Ishikawa (cell line): ENCODE data around the gene RND3.

Source experiments
- CEBPB ChIP-seq: IDR thresholded peaks from 2 replicates; pipeline ENCODE4 v1.6.1; 2012
- CREB1 ChIP-seq: IDR thresholded peaks from 2 replicates; pipeline ENCODE4 v1.6.1; 2012; ENCODE audit warnings: low read depth
- EGR1 ChIP-seq: IDR thresholded peaks from 2 replicates; pipeline ENCODE4 v1.6.1; 2012
- EP300 ChIP-seq: IDR thresholded peaks from 2 replicates; pipeline ENCODE4 v1.6.1; 2012; ENCODE audit warnings: borderline replicate concordance
- FOXM1 ChIP-seq: IDR thresholded peaks from 2 replicates; pipeline ENCODE4 v1.6.1; 2012; ENCODE audit warnings: low read depth, borderline replicate concordance
- MAX ChIP-seq: IDR thresholded peaks from 2 replicates; pipeline ENCODE4 v1.6.1; 2012
- NFIC ChIP-seq: IDR thresholded peaks from 2 replicates; pipeline ENCODE4 v1.6.1; 2012
- RAD21 ChIP-seq: IDR thresholded peaks from 2 replicates; pipeline ENCODE4 v1.6.1; 2012; ENCODE audit warnings: low read depth
- TAF1 ChIP-seq: IDR thresholded peaks from 2 replicates; pipeline ENCODE4 v1.6.1; 2012; ENCODE audit warnings: low read depth, mild to moderate bottlenecking
- TCF12 ChIP-seq: IDR thresholded peaks from 2 replicates; pipeline ENCODE4 v1.6.1; 2012; ENCODE audit warnings: low read depth
- TEAD4 ChIP-seq: IDR thresholded peaks from 2 replicates; pipeline ENCODE4 v1.6.1; 2012
- USF1 ChIP-seq: IDR thresholded peaks from 2 replicates; pipeline ENCODE4 v1.6.1; 2012
- YY1 ChIP-seq: IDR thresholded peaks from 2 replicates; pipeline ENCODE4 v1.6.1; 2012; ENCODE audit warnings: low read depth
- ZBTB7A ChIP-seq: IDR thresholded peaks from 2 replicates; pipeline ENCODE4 v1.6.1; 2012; ENCODE audit warnings: low read depth
- TF ChIP-seq, protein P1 (sequence below): IDR thresholded peaks from 2 replicates; pipeline ENCODE4 v1.6.1; 2012; ENCODE audit warnings: low read depth, mild to moderate bottlenecking

Gene RND3

GRCh38 chr2:150494234-150494945, 6.9 kb upstream of the RND3 start:
- TF ChIP-seq CEBPB (no peak), EGR1 (no peak), TCF12 (no peak), EP300 (no peak)
- TF ChIP-seq, protein P1, sequence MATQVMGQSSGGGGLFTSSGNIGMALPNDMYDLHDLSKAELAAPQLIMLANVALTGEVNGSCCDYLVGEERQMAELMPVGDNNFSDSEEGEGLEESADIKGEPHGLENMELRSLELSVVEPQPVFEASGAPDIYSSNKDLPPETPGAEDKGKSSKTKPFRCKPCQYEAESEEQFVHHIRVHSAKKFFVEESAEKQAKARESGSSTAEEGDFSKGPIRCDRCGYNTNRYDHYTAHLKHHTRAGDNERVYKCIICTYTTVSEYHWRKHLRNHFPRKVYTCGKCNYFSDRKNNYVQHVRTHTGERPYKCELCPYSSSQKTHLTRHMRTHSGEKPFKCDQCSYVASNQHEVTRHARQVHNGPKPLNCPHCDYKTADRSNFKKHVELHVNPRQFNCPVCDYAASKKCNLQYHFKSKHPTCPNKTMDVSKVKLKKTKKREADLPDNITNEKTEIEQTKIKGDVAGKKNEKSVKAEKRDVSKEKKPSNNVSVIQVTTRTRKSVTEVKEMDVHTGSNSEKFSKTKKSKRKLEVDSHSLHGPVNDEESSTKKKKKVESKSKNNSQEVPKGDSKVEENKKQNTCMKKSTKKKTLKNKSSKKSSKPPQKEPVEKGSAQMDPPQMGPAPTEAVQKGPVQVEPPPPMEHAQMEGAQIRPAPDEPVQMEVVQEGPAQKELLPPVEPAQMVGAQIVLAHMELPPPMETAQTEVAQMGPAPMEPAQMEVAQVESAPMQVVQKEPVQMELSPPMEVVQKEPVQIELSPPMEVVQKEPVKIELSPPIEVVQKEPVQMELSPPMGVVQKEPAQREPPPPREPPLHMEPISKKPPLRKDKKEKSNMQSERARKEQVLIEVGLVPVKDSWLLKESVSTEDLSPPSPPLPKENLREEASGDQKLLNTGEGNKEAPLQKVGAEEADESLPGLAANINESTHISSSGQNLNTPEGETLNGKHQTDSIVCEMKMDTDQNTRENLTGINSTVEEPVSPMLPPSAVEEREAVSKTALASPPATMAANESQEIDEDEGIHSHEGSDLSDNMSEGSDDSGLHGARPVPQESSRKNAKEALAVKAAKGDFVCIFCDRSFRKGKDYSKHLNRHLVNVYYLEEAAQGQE: no peak

DNA sequence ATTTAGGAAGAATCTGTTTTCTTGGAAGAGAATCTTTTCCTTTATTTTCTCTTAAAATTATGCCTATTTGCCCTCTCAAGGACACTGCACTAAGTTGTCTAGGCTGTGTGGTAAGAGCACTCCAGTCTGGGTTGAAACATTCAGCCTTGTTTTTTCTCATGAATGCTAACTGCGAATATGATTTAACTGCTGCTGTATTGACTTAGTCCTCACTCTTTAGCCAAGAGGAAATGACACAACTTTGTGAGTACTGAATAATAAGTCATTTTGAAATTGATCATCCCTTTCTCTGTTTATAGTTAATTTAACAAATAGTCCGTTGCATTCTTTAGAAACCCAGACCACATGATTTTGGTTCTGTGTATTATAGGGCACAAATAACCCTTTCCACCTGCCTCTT, 4.5 kb upstream of the RND3 start:
- TF ChIP-seq USF1: no peak
- TF ChIP-seq, protein P1: no peak
- no peak for TF ChIP-seq CEBPB

DNA sequence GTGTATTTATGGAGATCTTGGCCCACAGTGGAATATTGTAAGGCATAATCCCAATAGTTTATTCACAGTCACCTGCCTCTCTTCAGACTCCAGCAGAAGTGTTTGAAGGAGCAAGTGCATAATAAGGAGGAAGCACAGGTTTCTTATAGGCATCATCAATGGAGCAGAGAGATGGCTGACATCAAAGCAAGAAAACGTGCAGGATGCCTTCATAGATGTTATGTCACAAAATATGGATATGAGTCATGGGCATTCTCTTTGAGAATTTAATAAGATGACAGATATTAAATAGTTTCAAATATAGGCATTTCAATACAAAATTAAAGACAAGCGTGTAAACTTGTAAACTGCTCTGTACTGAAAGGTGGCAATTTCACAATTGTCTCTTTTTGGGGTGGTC, 4.0 kb upstream of the RND3 start:
- TF ChIP-seq, protein P1: no peak
- TF ChIP-seq CEBPB (no peak), FOXM1 (no peak), RAD21 (no peak)

GRCh38 chr2:150490466-150490865, 3.0 kb upstream of the RND3 start:
- no peak for TF ChIP-seq EP300
- no peak for TF ChIP-seq EGR1
- TF ChIP-seq ZBTB7A: no peak
- no peak for TF ChIP-seq NFIC
- no peak for TF ChIP-seq YY1
- no peak for TF ChIP-seq USF1
- TF ChIP-seq TCF12: no peak
- no peak for TF ChIP-seq TEAD4
- no peak for TF ChIP-seq FOXM1
- no peak for TF ChIP-seq MAX
- no peak for TF ChIP-seq CREB1
- TF ChIP-seq RAD21: no peak
- TF ChIP-seq CEBPB: no peak
- TF ChIP-seq, protein P1: no peak
- TF ChIP-seq TAF1: no peak
